ENCODE data around the gene SASS6. TPM values are rescaled to one million over a fixed set of nuclear protein-coding genes. Genes with fewer than 3 reads are reported as not detected.

The SASS6 gene
- total and polyA plus RNA-seq, 2 donors (not counting 3 experiments of a cell fraction or from before 2014, with no cell fraction given): 0.44 to 7.3 TPM

- Histone ChIP-seq H3K36me3 (ENCODE audit: control insufficient read depth in 2 of 2, extremely low read depth in 1 of 2, insufficient read depth in 2 of 2, low read length in 2 of 2) (peaks cover 15 to 31% of the 10 kb centered on the region in 2 experiments), H3K79me2 (ENCODE audit: control insufficient read depth, insufficient read depth, low read length) (no peaks in the 10 kb centered on the region), H3K9me1 (replicated peaks; ENCODE audit: control insufficient read depth, extremely low read depth, insufficient read depth, low read length) (no peaks in the 10 kb centered on the region), H3K27ac (ENCODE audit: insufficient read depth, low read depth, low read length) (no peak overlapping the region), H3K4me2 (ENCODE audit: insufficient read depth, low read length) (no peak overlapping the region), H3K27me3 (ENCODE audit: control insufficient read depth in 2 of 2, insufficient read depth in 2 of 2, low read length in 2 of 2) (no peaks in the 10 kb centered on the region), H3K9me3 (replicated peaks; ENCODE audit: control insufficient read depth, insufficient read depth, low read length) (no peaks in the 10 kb centered on the region), H2AFZ (ENCODE audit: low read depth, low read length) (no peak overlapping the region), H3K4me1 (ENCODE audit: control insufficient read depth, extremely low read depth, insufficient read depth, low read length) (no peaks in the 10 kb centered on the region), H4K20me1 (replicated peaks; ENCODE audit: control insufficient read depth, extremely low read depth, insufficient read depth, low read length) (no peaks in the 10 kb centered on the region), H3K4me3 (replicated peaks in 1 of 3; ENCODE audit: insufficient read depth in 1 of 3, low read depth in 1 of 3, low read length in 3 of 3) (no peak overlapping the region), H3K9ac (replicated peaks; ENCODE audit: extremely low read depth, insufficient read depth, low read length) (no peak overlapping the region)
- no TSS peak for BruUV-seq (replicated peaks)
- TF ChIP-seq POLR2A (IDR thresholded peaks at IDR 0.05; ENCODE audit: low read depth, low read length) (no peak), MYC (IDR thresholded peaks at IDR 0.05; ENCODE audit: low read depth, low read length) (no peak), EZH2 (IDR thresholded peaks at IDR 0.05; ENCODE audit: borderline replicate concordance, low read depth, low read length, severe bottlenecking) (no peak), JUN (IDR thresholded peaks at IDR 0.05; ENCODE audit: borderline replicate concordance, insufficient read depth, insufficient read length, low read depth) (no peak), GATA2 (IDR thresholded peaks at IDR 0.05; ENCODE audit: insufficient read depth, insufficient read length, low read depth, low read length) (no peak), FOS (IDR thresholded peaks at IDR 0.05; ENCODE audit: borderline replicate concordance, insufficient read depth, low read length) (no peak), POLR2AphosphoS5 (IDR thresholded peaks at IDR 0.05; ENCODE audit: insufficient read depth, low read depth, low read length) (no peak)
- TF ChIP-seq, protein P1, sequence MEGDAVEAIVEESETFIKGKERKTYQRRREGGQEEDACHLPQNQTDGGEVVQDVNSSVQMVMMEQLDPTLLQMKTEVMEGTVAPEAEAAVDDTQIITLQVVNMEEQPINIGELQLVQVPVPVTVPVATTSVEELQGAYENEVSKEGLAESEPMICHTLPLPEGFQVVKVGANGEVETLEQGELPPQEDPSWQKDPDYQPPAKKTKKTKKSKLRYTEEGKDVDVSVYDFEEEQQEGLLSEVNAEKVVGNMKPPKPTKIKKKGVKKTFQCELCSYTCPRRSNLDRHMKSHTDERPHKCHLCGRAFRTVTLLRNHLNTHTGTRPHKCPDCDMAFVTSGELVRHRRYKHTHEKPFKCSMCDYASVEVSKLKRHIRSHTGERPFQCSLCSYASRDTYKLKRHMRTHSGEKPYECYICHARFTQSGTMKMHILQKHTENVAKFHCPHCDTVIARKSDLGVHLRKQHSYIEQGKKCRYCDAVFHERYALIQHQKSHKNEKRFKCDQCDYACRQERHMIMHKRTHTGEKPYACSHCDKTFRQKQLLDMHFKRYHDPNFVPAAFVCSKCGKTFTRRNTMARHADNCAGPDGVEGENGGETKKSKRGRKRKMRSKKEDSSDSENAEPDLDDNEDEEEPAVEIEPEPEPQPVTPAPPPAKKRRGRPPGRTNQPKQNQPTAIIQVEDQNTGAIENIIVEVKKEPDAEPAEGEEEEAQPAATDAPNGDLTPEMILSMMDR (IDR thresholded peaks at IDR 0.05; ENCODE audit: extremely low read depth in 1 of 2, insufficient read depth in 1 of 2, low read depth in 1 of 2, low read length in 2 of 2): no peak
- TF ChIP-seq, protein P2, sequence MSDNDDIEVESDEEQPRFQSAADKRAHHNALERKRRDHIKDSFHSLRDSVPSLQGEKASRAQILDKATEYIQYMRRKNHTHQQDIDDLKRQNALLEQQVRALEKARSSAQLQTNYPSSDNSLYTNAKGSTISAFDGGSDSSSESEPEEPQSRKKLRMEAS (IDR thresholded peaks at IDR 0.05; ENCODE audit: insufficient read depth, insufficient read length): no peak
- ChIA-PET POLR2A (no interaction called here), CTCF (no interaction called here)
- DNase-seq (ENCODE audit: low read depth, low spot score) (no peak), FAIRE-seq (no peak)
- dilution Hi-C loops (cut with MboI; ENCODE audit: extremely low pct_ligation_motif_present, low sequenced_read_pairs) (no loop called here), intact Hi-C loops (cut with micrococcal nuclease) (no loop called here)
These were observed 8.5 kb upstream of the SASS6 start for GRCh38 chr1:100141192-100141591.
